ENCODE results near the gene PAX6. TPM values are rescaled to one million over a fixed set of nuclear protein-coding genes. Genes with fewer than 3 reads are reported as not detected.

PAX6 gene
- total and polyA plus RNA-seq, 2 of the 13 experiments (the other 11 are each of a cell fraction or from before 2014, with no cell fraction given), result 0.15 to 1.1 TPM

GRCh38 chr11:31767685-31768084 lies 43.4 kb downstream of the PAX6 start:
- Histone ChIP-seq H3K9ac (ENCODE audit: insufficient read depth, low read depth, low read length) (no peak overlapping the region), H4K20me1 (ENCODE audit: insufficient read depth, low read length) (no peaks in the 10 kb centered on the region), H2AFZ (ENCODE audit: low read length) (no peak overlapping the region), H3K36me3 (replicated peaks in 1 of 2; ENCODE audit: control insufficient read depth in 1 of 2, insufficient read depth in 2 of 2, low read length in 2 of 2) (no peaks in the 10 kb centered on the region), H3K4me3 (replicated peaks in 1 of 3; ENCODE audit: insufficient read depth in 1 of 3, low read depth in 2 of 3, low read length in 3 of 3) (no peak overlapping the region), H3K79me2 (ENCODE audit: insufficient read depth, low read length) (no peaks in the 10 kb centered on the region), H3K4me2 (ENCODE audit: low read depth, low read length) (no peak overlapping the region), H3K27ac (ENCODE audit: extremely low read length, insufficient read depth, low read length) (no peak overlapping the region), H3K27me3 (ENCODE audit: control insufficient read depth in 1 of 2, insufficient read depth in 2 of 2, low read length in 2 of 2) (no peaks in the 10 kb centered on the region), H3K4me1 (ENCODE audit: insufficient read depth, low read length) (no peaks in the 10 kb centered on the region), H3K9me3 (ENCODE audit: low read length) (no peaks in the 10 kb centered on the region)
- in situ Hi-C loops (cut with HindIII; ENCODE audit: extremely low pct_ligation_motif_present, low pct_unique_long_range_greater_than_20kb) (no loop called here), intact Hi-C loops (cut with micrococcal nuclease; ENCODE audit: unreplicated experiment) (no loop called here)
- 100% methylated on average over 2 of the region's 2 CpGs for WGBS (ENCODE audit: low lambda C conversion rate)
- ChIA-PET CTCF (ENCODE audit: low intra/inter-chr PET ratio, low total read pairs) (no interaction called here), POLR2A (no interaction called here)
- ATAC-seq (no peak), FAIRE-seq (no peak), DNase-seq (ENCODE audit: low spot score) (no peak)
- no TSS peak for BruUV-seq (replicated peaks)
- TF ChIP-seq MZF1 (CRISPR knock-in tag; IDR thresholded peaks at IDR 0.05; ENCODE audit: borderline replicate concordance) (no peak), AHR (CRISPR knock-in tag; IDR thresholded peaks at IDR 0.05) (no peak), U2AF1 (optimal IDR thresholded peaks at IDR 0.05; ENCODE audit: low read depth, low read length) (no peak), REXO4 (CRISPR knock-in tag; IDR thresholded peaks at IDR 0.05; ENCODE audit: borderline replicate concordance) (no peak), ZBTB40 (IDR thresholded peaks at IDR 0.05) (no peak), ZBTB40 (CRISPR knock-in tag; IDR thresholded peaks at IDR 0.05) (no peak), DPF2 (CRISPR knock-in tag; IDR thresholded peaks at IDR 0.05; ENCODE audit: borderline replicate concordance, low read depth) (no peak), ZNF484 (CRISPR knock-in tag; IDR thresholded peaks at IDR 0.05; ENCODE audit: borderline replicate concordance, low read depth) (no peak), ZBTB7B (CRISPR knock-in tag; IDR thresholded peaks at IDR 0.05) (no peak), TAF1 (CRISPR knock-in tag; IDR thresholded peaks at IDR 0.05) (no peak), GZF1 (CRISPR knock-in tag; IDR thresholded peaks at IDR 0.05) (no peak), ZBTB49 (CRISPR knock-in tag; IDR thresholded peaks at IDR 0.05; ENCODE audit: borderline replicate concordance) (no peak), RFX3 (CRISPR knock-in tag; IDR thresholded peaks at IDR 0.05) (no peak)
